Germinal center (tissue), 1 donor: ENCODE data around the gene GTF2IRD1.
"Not testable (repeated sequence)": the region's sequence is repeated elsewhere in the genome, so short reads cannot be mapped to it uniquely, and the experiment has no call there.

Experiments used
- DNase-seq: peaks from one replicate; pipeline ENCODE4 v3.0.0; 2012; ENCODE audit warnings: mixed read lengths, low spot score

Gene GTF2IRD1

GRCh38 chr7:74491490-74491889 lies 37.8 kb downstream of the GTF2IRD1 start:
- DNase-seq: not testable (repeated sequence)

DNA sequence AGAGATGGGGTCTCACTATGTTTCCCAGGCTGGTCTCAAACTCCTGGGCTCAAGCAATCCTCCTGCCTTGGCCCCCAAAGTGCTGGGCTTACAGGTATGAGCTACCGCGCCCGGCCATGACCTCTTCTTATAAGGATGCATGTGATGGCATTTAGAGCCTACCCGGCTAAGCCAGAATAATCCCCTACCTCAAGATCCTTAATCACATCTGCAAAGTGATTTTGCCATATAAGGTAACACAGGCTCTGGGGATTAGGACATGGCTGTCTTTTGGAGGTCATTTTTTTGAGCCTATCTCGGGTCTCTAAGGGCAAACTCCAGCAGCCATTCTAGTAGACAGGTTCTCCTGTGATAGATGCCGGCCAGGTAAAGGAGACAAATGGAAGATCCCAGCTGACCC lies 39.6 kb downstream of the GTF2IRD1 start:
- no peak for DNase-seq

DNA sequence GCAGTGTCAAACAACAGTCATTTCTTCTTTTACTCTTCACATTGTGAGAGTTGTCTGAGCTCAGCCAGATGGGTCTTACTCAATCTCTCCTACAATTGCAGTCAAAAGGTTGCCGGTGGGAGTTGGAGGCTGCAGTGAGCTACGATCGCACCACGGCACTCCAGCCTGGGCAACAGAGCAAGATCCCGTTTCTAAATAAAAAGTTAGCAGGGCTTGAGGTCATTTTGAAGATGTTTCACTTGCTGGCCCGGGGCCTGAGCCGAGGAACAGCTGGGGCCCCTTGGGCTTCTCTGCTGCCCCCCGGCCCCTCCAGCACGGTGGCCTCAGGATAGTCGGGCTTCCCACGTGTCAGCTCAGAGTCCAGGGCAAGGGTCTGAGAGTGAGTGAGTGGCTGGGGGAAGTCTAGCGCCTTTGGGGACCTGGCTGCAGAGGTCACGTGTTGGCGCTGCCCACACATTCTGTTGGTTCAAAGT lies 40.4 kb downstream of the GTF2IRD1 start:
- DNase-seq: no peak

DNA sequence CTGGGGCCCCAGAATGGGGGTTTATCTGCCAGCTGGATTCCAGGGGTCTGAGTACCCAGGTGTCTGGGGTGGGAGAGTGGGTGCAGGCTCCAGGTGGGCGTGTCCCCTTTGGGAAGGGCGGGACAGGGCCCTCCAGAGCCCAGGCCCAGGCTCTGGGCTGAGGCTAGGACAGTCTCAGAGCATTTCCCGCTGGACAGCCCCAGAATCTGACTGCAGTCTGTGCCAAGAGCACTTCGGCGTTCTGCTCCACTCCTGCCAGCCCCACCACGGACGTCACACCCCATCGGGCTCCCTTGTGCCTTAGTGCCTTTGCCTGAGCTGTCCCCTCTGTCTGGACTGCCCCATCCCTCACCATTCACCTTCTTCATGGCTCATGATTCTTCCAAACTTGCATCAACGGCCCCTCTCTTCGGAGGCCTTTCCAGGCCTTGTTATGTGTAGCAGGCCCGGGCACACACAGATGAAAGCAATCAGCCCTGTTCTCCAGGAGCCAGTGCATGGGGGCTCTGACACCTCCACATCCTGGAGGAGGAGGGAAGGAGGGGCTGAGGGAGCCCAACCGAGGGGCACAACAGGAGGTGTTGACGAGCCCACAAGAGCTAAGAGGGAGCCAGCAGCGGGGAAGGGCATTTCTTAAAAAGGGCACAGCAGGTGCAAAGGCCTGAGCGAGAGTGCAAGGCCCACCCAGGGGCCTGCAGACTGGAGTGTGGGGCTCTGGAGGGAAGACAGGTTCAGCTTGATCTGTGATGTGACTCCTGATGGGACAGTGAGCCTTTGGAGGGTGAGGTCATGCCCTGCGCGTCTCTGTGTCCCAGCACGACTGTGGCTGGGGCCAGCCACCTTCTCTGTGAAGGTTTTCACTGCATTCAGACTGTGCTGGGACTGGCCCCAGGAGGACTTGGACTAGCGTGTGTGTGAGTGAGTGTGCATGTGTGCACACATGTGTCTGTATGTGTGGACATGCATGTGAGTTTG lies 41.7 kb downstream of the GTF2IRD1 start:
- no peak for DNase-seq

- DNase-seq: no peak
Measured at GRCh38 chr7:74496272-74496671, 42.6 kb downstream of the GTF2IRD1 start.

- DNase-seq: not testable (repeated sequence)
Measured at GRCh38 chr7:74496773-74497172, 43.1 kb downstream of the GTF2IRD1 start.

- DNase-seq: no peak
Measured at GRCh38 chr7:74498354-74498753, 44.6 kb downstream of the GTF2IRD1 start.

DNA sequence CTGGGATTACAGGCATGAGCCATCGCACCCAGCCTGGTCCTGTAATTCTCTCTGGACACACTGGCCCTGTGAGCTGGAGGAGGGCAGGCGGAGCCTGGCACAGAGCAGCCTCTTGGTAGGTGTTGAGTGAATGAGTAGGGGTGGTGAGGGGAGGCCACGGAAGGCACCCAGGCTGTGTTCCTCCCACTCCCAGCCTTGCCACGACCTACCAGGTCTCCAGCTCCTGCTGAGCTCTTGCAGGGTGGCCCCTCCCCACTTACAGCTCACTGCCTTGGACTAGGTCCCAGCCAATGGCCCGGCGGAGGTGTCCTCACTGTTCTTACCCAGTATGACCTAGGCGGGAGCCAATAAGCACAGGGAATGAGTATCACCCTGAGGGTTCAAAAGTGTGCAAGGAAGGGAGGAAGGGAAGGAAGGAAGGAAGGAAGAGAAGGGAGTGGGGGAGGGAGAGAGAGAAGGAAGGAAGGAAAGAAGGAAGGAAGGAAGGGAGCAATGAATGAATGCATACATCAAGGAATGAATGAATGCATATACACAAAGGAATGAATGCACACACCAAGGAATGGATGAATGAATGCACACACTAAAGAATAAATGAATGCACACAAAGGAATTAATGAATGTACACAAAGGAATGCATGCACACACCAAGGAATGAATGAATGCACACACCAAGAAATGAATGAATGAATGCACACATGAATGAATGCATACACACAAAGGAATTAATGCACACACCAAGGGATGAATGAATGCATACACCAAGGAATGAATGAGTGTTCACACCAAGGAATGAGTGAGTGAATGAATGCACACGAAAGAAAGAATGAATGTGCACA lies 45.5 kb downstream of the GTF2IRD1 start:
- DNase-seq: no peak

GRCh38 chr7:74499835-74500388 lies 46.2 kb downstream of the GTF2IRD1 start:
- DNase-seq: no peak

GRCh38 chr7:74501298-74501697 lies 47.6 kb downstream of the GTF2IRD1 start:
- no peak for DNase-seq

DNA sequence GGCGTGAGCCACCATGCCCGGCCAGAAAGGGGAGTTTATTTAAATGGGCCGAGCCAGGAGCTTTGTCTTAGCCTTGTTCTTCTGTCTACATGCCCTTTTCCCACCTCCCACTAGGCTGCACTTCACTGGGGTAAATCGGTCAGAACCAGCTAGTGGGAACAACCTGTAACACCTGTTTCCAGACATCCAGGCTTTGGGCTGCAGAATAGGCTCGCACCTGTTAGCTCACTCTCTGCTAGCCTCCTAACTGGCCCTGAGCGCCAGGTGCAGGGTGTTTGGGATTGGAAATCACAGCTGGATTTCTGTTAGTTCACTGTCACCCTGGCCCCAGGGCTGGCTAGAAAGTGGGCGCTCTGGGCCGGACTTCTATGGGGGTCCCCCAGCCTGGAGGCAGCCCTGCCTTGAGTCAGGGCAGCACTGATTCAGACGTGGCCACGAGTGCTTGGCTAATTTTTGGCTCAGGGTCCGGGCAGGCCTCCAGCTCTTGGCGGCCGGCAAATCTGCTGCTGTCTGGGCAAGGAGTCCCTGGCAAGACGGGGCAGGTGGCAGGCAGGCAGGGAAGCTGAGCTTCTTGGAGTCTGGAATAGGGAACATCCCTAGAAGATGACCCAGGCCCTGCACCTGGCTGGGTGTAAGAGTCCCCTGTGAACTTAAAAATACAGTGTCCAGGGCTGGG lies 48.6 kb downstream of the GTF2IRD1 start:
- DNase-seq: no peak

GRCh38 chr7:74503061-74503460 lies 49.4 kb downstream of the GTF2IRD1 start:
- no peak for DNase-seq

GRCh38 chr7:74503943-74504342 lies 50.2 kb downstream of the GTF2IRD1 start:
- DNase-seq: no peak

GRCh38 chr7:74505471-74506324 lies 52.0 kb downstream of the GTF2IRD1 start:
- DNase-seq: no peak

GRCh38 chr7:74506325-74506724 lies 52.6 kb downstream of the GTF2IRD1 start:
- DNase-seq: no peak

DNA sequence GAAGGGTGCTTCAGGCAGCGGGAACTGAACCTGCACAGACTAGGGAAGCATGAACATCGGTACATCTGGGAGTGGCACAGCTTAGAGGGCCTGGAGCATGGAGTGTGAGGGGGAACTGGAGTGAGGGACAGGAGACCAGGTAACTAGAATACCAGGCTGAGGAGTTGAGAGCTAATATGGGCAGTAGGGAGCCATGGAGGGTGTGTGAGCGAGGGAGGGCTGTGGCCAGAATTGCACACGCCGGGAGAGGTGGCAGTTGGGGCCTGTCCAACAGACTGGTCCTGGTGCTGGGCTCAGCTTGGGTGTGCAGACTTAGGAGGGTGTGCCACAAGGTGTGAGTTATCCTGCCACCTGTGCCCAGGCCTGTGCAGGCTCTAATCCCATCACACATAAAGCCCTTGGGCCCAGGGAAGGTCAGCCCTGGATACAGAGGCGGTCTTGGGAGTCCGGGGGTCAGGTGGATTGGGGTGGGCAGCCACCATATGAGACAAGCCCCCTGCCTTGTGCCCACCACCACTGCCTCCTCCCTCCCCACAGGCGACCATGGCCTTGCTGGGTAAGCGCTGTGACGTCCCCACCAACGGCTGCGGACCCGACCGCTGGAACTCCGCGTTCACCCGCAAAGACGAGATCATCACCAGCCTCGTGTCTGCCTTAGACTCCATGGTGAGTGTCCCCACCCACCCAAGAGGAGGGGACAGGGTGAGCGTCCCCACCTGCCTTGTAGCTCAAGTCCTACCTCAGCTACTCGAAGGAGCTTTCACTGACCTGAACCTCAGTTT lies 54.0 kb downstream of the GTF2IRD1 start:
- no peak for DNase-seq

DNA sequence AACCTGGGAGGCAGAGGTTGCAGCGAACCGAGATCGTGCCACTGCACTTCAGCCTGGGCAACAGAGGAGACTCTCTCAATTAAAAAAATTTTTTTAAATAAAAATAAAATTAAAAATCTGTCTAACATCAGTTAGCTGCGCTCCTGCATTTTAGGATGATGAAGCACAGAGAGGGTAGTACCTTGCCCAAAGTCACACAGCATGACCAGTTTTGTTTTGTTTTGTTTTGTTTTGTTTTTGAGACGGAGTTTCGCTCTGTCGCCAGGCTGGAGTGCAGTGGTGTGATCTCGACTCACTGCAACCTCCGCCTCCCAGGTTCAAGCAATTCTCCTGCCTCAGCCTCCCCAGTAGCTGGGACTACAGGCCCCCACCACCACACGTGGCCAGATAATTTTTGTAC lies 55.7 kb downstream of the GTF2IRD1 start:
- DNase-seq: not testable (repeated sequence)

- DNase-seq: no peak
Measured at GRCh38 chr7:74511345-74511744, 57.6 kb downstream of the GTF2IRD1 start.

DNA sequence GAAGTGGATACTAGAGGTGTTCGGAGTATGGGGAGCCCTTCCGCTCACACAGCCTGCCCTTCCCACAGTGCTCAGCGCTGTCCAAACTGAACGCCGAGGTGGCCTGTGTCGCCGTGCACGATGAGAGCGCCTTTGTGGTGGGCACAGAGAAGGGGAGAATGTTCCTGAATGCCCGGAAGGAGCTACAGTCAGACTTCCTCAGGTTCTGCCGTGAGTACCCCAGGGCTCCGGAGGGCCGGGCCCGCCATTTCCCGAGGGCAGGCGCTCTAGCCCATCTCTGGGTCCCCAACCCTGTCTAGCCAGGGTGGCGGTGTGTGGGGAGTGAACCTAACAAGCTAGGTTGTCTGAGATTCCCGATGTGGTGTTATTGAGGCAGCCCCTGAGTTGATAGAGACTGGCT lies 59.1 kb downstream of the GTF2IRD1 start:
- no peak for DNase-seq

DNA sequence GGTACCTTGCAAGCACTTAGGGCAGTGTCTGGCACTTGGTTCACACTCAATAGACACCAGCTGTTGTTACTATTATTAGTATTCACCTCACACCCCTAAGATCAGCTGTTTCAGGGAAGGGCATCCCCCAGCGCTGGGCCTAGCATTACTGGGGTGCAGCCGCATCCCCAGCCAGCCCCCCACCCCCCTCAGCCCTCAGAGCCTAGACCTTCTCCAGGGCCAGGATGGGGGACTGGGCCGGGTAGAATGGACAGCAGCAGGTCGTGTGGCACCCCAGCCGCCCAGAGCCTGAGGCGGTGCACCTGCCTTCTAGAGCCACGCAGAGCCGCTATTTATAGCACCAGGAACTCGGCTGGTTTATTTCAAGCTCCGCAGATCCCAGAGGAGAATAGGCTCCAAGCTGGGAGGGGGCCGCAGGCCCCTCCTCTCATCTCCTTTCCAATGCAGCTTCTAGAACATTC lies 60.5 kb downstream of the GTF2IRD1 start:
- no peak for DNase-seq
